Effector CD4-positive, alpha-beta T cell (primary cell): ENCODE measurements around the gene HSD17B14.
"Not testable (repeated sequence)": the region's sequence is repeated elsewhere in the genome, so short reads cannot be mapped to it uniquely, and the experiment has no call there.

Experiments used
- DNase-seq: peaks from one replicate; pipeline ENCODE4 v3.0.0-alpha.2; 2020

Gene HSD17B14

GRCh38 chr19:48795685-48796070, 40.6 kb downstream of the HSD17B14 start:
- DNase-seq, result no peak

GRCh38 chr19:48795055-48795684, 41.1 kb downstream of the HSD17B14 start:
- DNase-seq, result peak; percentile 79

GRCh38 chr19:48794291-48794690, 42.0 kb downstream of the HSD17B14 start:
- DNase-seq, result no peak

- no peak for DNase-seq
Measured at GRCh38 chr19:48793271-48793670, 43.0 kb downstream of the HSD17B14 start.

- not testable (repeated sequence) for DNase-seq
Measured at GRCh38 chr19:48787331-48787730, 49.0 kb downstream of the HSD17B14 start.

GRCh38 chr19:48786422-48786821, 49.9 kb downstream of the HSD17B14 start:
- DNase-seq, result not testable (repeated sequence)

- DNase-seq, result no peak
Measured at GRCh38 chr19:48784527-48784926, 51.8 kb downstream of the HSD17B14 start.

- DNase-seq, result no peak
Measured at GRCh38 chr19:48780631-48781391, 55.5 kb downstream of the HSD17B14 start.

GRCh38 chr19:48779636-48780035, 56.7 kb downstream of the HSD17B14 start:
- DNase-seq, result no peak

- no peak for DNase-seq
Measured at GRCh38 chr19:48777720-48778119, 58.6 kb downstream of the HSD17B14 start.

GRCh38 chr19:48777139-48777538, 59.2 kb downstream of the HSD17B14 start:
- no peak for DNase-seq

GRCh38 chr19:48772503-48772953, 63.8 kb downstream of the HSD17B14 start:
- no peak for DNase-seq

GRCh38 chr19:48770734-48771472, 65.4 kb downstream of the HSD17B14 start:
- no peak for DNase-seq

- no peak for DNase-seq
Measured at GRCh38 chr19:48770266-48770665, 66.0 kb downstream of the HSD17B14 start.

- DNase-seq, result no peak
Measured at GRCh38 chr19:48768994-48769713, 67.1 kb downstream of the HSD17B14 start.

GRCh38 chr19:48768171-48768753, 68.0 kb downstream of the HSD17B14 start:
- DNase-seq, result not testable (repeated sequence)

- not testable (repeated sequence) for DNase-seq
Measured at GRCh38 chr19:48765816-48766215, 70.5 kb downstream of the HSD17B14 start.
